ENCODE measurements around the gene SLC34A3.

Gene SLC34A3

DNA sequence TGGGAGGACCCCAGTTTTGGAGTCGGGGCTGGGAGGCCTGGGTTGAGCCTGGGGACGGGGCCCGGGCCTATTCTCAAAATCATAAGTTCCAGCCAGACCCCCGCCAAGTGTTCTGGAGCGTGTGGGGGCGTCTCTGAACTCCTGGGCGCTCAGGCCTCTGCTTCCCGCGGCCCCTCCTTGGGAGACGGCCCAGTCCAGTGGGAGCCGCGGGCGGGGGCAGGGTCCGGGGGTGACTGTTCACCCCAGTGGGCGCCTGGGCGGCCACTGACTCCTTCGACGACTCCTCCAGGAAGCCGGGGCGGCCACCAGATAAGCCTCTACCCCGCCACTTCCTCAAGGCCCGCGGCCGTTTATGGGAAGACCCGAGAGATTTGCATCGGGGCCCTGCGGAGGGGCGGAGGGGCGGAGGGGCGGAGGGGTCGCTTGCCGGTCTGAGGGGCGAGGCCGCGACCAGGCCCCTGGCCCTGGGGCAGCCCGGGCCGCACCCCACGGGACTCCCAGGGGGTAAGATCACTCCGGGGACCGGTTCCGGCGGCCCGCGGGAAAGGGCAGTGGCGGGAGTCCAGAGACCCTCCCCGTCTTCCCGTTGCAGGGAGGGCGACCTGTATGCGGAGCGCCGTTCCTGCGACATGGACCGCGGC is 47.5 kb downstream of the SLC34A3 start:
- no peak for DNase-seq

DNA sequence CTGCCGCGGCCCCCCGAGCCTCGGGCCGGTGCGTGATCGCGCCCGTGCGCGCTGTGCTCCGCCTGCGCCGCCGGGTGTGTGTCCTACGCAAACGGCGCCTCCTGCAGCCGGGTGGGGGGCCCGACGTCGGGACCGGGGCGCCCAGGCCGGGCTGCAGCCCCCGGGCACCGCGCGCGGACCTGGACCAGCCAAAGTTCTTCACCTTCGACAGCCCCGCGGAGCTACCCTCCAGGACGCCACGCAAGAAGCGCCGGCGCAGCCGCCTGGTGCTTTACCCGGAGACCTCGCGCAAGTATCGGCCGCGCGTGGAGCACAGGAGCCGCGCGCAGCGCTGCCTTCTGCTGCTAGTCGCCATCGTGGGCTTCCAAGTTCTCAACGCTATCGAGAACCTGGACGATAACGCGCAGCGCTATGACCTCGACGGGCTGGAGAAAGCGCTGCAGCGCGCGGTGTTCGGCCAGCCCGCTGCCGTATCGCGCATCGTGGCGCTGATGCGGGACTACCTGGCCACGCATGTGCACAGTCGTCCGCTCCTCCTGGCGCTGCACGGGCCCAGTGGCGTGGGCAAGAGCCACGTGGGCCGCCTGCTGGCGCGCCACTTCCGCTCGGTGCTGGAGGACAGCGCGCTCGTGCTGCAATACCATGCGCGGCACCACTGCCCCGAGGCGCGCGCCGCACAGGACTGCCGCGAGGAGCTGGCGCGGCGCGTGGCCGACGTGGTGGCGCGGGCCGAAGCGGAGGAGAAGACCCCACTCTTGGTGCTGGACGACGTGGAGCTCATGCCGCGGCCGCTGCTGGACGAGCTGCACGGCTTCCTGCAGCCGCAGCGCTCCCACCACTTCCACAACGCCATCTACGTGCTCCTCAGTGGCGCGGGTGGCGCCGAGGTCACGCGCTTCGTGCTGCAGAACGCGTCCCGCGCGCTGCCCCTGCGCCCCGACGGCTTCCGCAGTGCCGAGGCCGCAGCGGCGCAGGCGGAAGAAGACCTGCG is 48.3 kb downstream of the SLC34A3 start:
- no peak for DNase-seq

DNA sequence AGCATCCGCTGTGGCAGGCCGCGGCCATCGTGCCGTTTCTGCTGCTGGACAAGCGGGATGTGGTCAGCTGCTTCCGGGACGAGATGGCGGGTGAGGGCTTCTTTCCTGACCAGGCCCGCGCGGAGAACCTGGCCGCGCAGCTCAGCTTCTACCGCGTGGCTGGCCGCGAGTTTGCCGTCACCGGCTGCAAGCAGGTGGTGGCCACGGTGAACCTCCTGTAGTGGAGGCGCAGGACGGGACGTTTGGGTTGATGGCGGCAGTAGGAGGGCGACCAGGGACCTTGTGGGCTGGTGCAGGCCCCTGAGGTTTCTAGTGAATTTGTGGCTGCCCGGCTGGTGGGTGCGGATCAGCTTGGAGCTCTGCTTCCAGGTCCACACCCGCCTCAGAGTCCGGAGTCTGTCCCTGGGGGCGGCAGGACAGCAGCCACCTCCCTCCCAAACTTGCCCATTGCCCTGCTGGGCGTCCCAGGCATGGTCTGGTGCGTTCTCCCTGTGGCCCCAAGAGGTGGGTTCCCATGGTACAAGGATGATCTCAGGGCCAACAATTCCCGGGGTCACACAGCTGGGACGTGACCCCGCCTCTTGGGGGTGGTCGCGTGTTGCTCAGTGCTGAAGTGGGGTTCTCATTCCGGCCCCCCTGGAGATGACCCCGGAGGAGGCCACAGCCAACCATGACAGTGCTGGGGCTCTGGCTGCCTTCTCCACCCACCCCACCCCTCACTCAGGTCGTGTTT is 49.2 kb downstream of the SLC34A3 start:
- DNase-seq = no peak

DNA sequence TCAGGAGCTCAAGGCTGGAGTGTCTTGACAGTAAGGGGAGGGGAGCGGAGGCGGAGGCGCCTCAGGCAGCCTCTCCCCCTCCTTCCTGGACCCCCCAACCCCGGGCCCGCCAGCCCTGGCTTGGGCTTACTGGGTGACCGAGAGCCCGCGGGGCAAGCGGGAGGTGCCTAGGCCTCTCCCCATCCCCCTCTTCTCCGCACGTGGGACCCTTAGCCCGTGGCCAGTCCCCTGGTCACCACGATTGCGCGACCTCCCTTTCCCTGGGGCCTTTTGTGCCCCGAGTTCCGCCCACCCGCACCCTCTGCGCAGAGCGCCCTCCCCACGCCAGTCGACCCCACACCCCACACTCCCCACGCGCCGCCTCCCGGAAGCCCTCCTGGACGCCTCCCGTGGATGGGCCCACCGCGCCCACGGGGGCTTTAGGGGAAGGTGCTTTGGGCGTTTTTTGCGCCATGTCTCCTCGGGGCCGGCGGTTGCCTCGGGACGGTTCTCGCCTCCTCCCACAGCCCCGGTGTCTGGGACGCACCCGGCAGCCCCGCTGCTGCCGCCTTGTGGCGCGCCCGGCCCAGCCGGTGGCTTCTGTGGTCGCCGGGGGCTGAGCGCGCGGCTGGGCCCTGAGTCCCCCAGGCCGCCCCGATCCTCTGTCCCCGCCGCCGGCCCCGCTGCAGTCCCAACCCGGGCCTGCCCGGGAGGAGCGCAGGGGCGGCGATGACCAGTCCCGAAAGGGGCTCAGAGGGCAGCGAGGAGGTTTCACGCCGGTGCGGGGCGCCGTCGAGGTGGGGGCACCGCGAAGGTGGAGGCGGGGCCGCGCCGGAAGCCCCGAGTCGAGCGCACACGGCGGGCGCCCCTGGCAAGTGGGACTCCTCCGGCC is 50.0 kb downstream of the SLC34A3 start:
- no peak for DNase-seq

DNA sequence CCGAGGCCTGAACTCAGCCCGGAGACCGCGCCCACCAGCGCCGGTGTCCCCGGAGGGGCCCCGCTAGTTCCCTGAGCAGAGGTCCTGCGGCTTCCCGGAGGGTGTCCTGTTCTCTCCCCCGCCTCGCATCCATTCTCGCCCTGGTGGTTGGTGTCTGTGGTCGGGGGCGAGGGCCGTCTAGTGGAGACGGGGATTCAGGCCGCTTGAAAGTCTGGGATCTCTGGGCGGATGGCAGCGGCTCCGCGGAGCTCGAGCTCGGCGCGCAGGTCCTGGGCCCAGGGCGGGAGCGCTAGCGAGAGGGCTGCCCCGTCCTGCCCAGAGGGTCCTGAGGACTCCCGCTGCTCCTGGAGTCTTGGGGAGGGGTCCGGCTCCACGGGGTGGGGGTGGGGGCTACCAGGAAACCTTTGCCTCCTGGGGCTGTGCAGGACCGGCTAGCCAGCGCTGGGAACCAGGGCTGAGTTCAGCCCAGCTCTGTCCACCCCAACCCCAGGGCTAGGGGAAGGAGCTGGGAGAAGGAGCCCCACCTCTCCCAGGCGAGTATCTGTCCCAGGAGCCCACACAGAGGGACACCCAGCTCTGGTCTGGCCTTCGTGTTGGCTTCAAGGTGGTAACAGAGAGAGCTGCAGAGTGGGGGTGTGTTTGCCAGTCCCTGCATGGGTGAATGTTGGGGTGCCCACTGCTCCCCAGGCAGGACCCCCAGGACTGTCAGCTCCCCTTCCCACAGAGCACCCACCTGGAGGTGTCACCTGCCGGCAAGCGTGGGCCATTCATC is 50.8 kb downstream of the SLC34A3 start:
- DNase-seq = no peak

All from bone marrow (tissue), 2 donors.